HG02970 (cell line): ENCODE results near the gene PRKCB.
"Not testable (repeated sequence)": the region's sequence is repeated elsewhere in the genome, so short reads cannot be mapped to it uniquely, and the experiment has no call there.

Experiments used
- ATAC-seq: cut with Tn5 transposase; IDR thresholded peaks from one replicate; pipeline ENCODE4 v1.9.1; 2021; ENCODE audit warnings: mild to moderate bottlenecking, moderate library complexity, moderate number of reproducible peaks; ENCODE audit not compliant: unreplicated experiment, low FRiP score

The PRKCB gene

DNA sequence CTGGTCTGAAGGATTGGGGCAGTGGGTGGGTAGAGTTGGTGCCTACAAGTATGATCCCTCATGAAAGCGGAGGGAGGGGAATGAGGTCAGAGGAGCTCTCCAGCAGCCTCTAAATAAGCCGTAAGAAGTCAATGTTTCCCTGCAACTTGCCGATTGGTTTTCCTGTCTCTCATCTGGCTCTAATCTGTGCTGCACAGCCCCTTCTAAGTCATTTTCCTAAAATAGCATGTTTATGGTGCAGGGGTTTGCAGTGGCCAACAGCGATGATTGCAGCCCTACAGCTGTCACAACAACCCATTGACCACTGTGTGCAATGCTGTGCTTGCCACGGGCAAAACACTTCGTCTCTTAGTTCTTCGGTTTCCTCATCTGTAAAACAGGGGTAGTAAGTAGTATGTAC is 189.2 kb downstream of the PRKCB start:
- no peak for ATAC-seq

DNA sequence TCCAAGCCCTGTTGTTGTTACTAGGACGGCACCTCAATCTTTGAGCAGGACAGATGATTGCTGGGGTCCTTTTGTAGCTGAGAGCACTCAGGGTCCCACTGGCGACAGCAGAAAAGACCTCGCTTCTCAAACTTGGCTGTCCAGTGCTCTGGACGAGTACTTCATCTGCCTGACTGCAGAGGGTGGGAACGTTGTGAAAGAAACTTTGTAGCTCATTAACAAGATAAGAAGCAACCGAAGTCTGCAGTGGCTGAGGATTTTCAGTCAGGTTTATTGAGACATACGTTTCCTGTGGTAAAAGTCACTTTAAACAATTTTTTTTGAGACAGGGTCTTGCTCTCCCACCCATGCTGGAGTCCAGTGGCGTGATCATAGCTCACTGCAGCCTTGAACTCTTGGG is 191.7 kb downstream of the PRKCB start:
- no peak for ATAC-seq

- ATAC-seq, result not testable (repeated sequence)
Measured at GRCh38 chr16:24029841-24030240, 194.1 kb downstream of the PRKCB start.

DNA sequence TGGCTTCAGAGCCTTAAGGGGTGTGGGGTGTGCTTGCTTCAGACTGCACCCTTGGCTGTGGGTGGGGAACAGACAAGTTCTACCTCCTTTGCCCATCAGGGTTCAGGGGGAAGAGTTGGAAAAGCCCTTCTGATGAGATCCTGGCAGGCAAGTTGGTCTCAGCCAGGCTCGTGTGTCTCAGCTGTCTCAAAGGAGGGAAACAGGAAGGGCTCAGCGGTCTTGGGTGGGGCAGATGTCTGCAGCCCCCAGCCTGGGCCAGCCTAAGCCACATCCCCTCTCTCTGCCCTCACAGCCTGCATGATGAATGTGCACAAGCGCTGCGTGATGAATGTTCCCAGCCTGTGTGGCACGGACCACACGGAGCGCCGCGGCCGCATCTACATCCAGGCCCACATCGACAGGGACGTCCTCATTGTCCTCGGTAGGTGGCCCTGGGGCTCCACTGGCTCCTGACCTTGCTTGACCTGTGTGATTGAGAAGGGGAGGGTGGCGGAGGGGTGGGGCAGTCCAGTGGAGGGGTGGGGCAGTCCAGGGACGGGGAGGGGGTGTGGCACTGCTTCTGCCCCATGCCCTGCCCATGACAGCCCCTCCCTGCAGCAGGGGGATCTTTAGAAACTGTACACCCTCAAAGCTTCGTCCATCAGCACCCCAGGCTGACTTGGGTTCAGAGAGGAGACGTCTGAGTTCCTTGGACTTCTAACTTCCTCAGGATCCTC is 199.5 kb downstream of the PRKCB start:
- no peak for ATAC-seq

- no peak for ATAC-seq
Measured at GRCh38 chr16:24036038-24036543, 200.3 kb downstream of the PRKCB start.

DNA sequence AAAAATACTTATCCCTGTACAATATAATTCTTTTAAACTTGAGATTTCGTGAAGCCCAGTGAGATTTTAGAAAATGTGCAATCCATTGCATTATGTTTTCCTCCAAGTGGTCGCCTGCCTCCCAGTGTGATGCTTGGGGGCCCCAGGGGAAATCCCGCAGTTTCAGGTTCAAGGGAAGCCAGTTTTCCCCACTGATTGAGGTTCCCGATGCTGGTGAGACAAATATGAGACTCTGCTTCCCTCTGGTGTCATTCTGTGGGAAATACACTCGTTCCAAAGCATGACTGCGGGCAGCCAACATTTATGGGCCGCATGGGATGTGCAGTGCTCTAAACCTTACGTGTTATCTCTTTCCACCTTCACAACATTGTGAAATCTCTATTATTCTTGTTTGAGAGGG is 200.8 kb downstream of the PRKCB start:
- ATAC-seq, result no peak

DNA sequence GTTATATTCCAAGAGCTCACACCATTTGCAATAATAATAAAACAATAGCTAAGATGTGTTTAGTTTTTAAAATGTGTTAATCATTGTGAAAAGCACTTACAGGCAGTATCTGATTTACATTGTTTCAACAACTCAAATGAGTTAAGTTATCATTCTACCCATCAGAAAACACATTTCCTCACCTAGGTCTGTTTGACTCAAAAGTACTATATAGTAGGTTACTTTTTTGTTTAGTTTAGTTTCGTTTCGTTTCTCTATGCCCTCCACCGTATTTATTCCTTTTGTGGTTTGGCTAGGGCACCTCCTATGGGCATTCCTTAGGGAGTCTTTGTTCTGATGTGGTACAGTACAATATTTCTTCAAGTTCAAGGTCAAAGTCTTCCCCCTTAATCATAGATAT is 201.6 kb downstream of the PRKCB start:
- ATAC-seq, result no peak

- ATAC-seq, result no peak
Measured at GRCh38 chr16:24041834-24042631, 206.2 kb downstream of the PRKCB start.

DNA sequence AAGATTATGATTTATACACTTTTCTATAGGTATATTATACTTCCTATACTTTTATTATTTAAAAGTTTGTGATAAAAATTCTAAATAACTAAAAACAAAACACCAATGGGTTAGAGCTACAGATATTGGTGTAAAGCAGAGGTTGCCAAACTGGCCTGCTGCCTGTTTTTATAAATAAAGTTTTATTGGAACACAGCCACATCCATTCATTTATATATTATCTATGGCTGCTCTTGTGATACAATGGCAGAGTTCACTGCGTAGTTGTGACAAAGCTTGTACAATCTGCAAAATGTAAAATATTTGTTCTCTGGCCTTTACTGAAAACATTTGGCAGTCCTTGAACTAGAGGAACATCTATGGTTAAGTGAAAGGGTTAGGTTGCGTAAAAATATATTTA is 208.7 kb downstream of the PRKCB start:
- no peak for ATAC-seq

DNA sequence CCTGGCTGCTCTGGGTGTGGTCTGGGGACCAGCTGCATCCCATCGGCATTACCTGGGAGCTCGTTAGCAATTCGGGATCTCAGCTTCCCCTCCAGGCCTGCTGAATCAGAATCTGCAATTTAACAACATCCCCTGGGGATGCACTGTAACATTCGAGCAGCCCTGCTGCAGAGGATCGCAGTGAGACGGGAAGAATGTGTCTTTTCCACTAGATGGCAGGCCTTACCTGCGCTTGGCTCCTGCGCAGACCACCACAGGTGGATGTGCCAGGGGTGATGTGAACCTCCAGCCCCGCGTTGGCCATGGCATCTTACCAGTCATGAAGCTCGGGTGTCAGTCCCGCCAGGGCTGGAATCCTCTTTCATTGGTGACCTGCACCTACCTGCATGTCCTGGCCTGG is 209.9 kb downstream of the PRKCB start:
- ATAC-seq, result no peak

- ATAC-seq, result no peak
Measured at GRCh38 chr16:24046442-24046841, 210.7 kb downstream of the PRKCB start.

DNA sequence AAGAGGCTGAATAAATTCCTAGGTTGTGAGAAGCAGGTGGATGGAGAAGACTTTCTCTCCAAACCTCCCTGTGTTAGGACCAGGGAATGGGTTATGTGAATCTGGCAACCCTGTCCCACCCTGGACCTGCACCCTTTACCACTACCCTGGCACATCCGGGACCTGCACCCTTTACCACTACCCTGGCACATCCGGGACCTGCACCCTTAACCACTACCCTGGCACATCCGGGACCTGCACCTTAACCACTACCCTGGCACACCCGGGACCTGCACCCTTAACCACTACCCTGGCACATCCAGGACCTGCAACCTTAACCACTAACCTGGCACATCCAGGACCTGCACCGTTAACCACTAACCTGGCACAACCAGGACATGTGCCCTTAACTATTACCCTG is 213.3 kb downstream of the PRKCB start:
- no peak for ATAC-seq

GRCh38 chr16:24051125-24051524 is 215.3 kb downstream of the PRKCB start:
- ATAC-seq, result no peak

DNA sequence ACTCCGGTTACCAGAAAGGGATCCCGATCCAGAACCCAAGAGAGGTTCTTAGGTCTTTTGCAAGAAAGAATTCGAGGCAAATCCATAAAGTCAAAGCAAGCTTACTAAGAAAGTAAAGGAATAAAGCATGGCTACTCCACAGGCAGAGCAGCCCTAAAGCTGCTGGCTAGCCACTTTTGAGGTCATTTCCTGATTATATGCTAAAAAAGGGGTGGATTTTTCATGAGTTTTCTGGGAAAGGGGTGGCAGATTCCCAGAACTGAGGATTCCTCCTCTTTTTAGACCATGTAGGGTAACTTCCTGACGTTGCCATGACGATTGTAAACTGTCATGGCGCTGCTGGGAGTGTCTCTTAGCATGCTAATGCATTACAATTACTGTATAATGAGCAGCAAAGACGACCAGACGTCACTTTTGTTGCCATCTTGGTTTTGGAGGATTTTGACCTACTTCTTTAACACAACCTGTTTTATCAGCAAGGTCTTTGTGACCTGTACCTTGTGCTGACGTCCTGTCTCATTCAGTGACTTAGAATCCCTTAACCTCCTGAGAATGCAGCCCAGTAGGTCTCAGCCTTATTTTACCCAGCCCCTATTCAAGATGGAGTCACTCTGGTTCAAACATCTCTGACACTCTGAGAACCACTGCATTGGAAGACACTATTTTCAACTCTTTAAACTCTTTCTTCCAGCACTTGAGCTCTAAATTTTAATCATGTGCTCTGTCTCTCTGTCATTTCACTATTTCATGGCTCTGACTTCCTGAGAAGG is 216.7 kb downstream of the PRKCB start:
- no peak for ATAC-seq

GRCh38 chr16:24053099-24053946 is 217.5 kb downstream of the PRKCB start:
- no peak for ATAC-seq

- no peak for ATAC-seq
Measured at GRCh38 chr16:24054741-24055491, 219.1 kb downstream of the PRKCB start.

DNA sequence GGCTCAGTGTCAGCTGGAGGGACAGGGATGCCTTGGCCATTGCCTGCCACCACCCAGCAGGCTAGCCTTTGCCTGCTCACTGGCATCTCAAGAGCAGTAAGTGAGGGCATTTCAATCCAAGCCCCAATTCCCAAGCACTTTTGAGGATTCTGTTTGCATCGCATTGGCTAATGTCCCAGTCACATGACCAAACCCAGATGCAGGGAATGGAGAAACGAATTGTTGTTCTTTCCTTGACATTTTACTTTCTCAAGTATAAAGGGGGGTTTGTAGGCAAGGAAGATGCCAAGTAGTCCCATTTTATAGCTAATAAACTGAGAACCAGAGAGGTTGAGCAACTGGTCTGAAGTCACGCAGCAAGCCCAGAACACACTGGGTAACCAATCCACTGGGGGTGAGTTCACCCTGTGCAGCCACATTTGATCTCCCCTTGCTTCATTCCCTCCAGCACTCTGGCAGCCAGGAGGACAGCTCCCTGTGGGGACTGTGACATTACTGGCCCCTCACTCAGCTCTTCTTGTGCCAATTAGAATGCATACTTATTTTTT is 226.6 kb downstream of the PRKCB start:
- no peak for ATAC-seq

GRCh38 chr16:24069036-24069590 is 233.3 kb downstream of the PRKCB start:
- no peak for ATAC-seq

DNA sequence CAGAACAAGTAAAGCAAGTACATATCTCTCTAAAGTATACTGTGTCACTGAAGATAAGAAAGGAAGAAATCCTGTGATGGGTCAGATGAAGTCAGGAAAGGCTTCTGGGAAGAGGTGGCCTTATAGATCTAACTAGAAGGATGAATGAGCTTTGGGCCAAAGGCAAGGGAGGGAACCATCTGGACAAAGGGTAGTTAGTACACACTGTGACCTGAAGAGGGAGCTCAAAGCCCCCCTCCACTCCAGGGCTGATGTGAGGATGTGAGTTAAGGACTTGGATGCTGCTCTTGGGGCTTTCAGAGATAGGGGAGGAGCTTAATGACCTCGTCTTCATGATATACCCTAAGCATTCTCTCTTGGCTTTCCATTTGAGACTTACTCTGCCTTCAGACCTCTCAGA is 235.1 kb downstream of the PRKCB start:
- ATAC-seq, result no peak
